ENCODE results near the gene CFAP210.

Gene CFAP210

DNA sequence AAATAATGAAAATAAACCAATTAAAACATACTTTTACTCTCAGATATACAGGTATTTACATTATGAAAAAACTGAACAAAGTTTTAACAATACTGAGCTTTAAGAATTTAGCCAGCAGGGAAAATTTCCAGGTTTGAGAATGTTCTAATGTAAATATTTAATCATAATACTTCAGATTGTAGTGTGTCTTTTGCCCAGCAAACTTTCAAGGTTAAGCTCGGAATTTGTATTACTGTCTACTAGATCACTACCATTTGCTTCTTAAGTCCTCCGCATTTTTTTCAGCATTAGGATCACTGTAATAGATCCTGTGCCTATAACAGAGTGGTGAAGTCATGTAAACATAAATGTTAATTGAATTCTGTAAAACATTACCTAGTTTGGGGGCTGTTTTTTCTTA is 52.7 kb downstream of the CFAP210 start:
- no peak overlapping the region for H3K27ac ChIP-seq (ENCODE audit: low read length, poor library complexity, severe bottlenecking)
- H2BK5ac ChIP-seq (ENCODE audit: low read depth, low read length, poor library complexity, severe bottlenecking) = no peak overlapping the region
- no peak overlapping the region for H4K8ac ChIP-seq (ENCODE audit: low read length)
- H3K23ac ChIP-seq (ENCODE audit: low read length in 2 of 2) = no peak overlapping the region
- no peak overlapping the region for H2AK5ac ChIP-seq (ENCODE audit: low read length, severe bottlenecking)
- no peak overlapping the region for H2BK12ac ChIP-seq (ENCODE audit: low read length in 2 of 2)
- H3K14ac ChIP-seq (ENCODE audit: low read length in 2 of 2) = no peak overlapping the region
- no peak overlapping the region for H2AFZ ChIP-seq (ENCODE audit: low read depth, low read length)
- H4K91ac ChIP-seq (ENCODE audit: low read length) = no peak overlapping the region
- no peak overlapping the region for H2BK15ac ChIP-seq (ENCODE audit: low read depth, poor library complexity, severe bottlenecking)
- no peaks in the 10 kb centered on the region for H3K4me1 ChIP-seq (ENCODE audit: control insufficient read depth, insufficient read depth, low read depth, low read length)
- DNase-seq = no peak
- no peak overlapping the region for H3K4me2 ChIP-seq (ENCODE audit: low read length, poor library complexity, severe bottlenecking)
- H3K4ac ChIP-seq (ENCODE audit: low read depth in 1 of 2, low read length in 2 of 2) = no peak overlapping the region
- H3K9ac ChIP-seq (ENCODE audit: low read length) = no peak overlapping the region
- no peak overlapping the region for H3K18ac ChIP-seq (ENCODE audit: low read depth in 1 of 2, low read length in 2 of 2)
- no peak overlapping the region for H2BK120ac ChIP-seq (ENCODE audit: low read depth, low read length)
- H3K36me3 ChIP-seq (ENCODE audit: control insufficient read depth in 1 of 2, insufficient read depth in 2 of 2, low read depth in 1 of 2, low read length in 2 of 2) = peaks cover 0 to 36% of the 10 kb centered on the region in 2 experiments
- H3K27me3 ChIP-seq (ENCODE audit: control insufficient read depth in 1 of 2, insufficient read depth in 1 of 2, low read length in 2 of 2) = no peaks in the 10 kb centered on the region
- WGBS = no CpG with 5 or more reads among the region's 2 CpGs
- no peak overlapping the region for H3K4me3 ChIP-seq (ENCODE audit: insufficient read depth in 1 of 2, low read depth in 1 of 2, low read length in 2 of 2)
- H3K9me3 ChIP-seq (ENCODE audit: control insufficient read depth, low read length) = no peaks in the 10 kb centered on the region
- peaks cover 3% of the 10 kb centered on the region for H3K79me1 ChIP-seq (replicated peaks; ENCODE audit: low read length, poor library complexity, severe bottlenecking)

DNA sequence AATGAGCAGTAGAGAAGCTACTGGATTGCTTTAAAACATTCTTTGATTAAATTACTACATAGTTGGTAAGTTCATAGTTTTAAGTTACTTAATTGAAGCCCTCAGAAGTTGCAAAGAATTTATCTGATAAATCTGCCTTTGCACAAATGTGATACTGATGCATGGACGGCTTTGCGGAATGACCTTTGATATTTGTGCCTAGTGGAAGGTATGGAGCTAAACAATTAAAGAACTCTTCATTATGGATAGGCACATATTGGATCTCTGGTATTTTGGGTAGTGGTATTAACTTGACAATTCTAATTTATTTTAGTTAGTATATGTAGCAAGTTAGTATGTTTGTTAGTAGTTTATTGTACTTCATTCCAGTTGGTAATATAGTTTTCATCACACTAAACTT is 54.1 kb downstream of the CFAP210 start:
- Histone ChIP-seq H3K4me2 (ENCODE audit: low read length, poor library complexity, severe bottlenecking) (no peak overlapping the region), H4K91ac (ENCODE audit: low read length) (no peak overlapping the region), H3K4ac (ENCODE audit: low read depth in 1 of 2, low read length in 2 of 2) (no peak overlapping the region), H3K36me3 (ENCODE audit: control insufficient read depth in 1 of 2, insufficient read depth in 2 of 2, low read depth in 1 of 2, low read length in 2 of 2) (peaks cover 0 to 50% of the 10 kb centered on the region in 2 experiments), H3K9me3 (ENCODE audit: control insufficient read depth, low read length) (no peaks in the 10 kb centered on the region), H3K4me3 (ENCODE audit: insufficient read depth in 1 of 2, low read depth in 1 of 2, low read length in 2 of 2) (no peak overlapping the region), H3K23ac (ENCODE audit: low read length in 2 of 2) (no peak overlapping the region), H2BK120ac (ENCODE audit: low read depth, low read length) (no peak overlapping the region), H2BK15ac (ENCODE audit: low read depth, poor library complexity, severe bottlenecking) (no peak overlapping the region), H3K18ac (ENCODE audit: low read depth in 1 of 2, low read length in 2 of 2) (no peak overlapping the region), H3K9ac (ENCODE audit: low read length) (no peak overlapping the region), H3K14ac (ENCODE audit: low read length in 2 of 2) (no peak overlapping the region), H3K27ac (ENCODE audit: low read length, poor library complexity, severe bottlenecking) (no peak overlapping the region), H2AFZ (ENCODE audit: low read depth, low read length) (no peak overlapping the region), H3K4me1 (ENCODE audit: control insufficient read depth, insufficient read depth, low read depth, low read length) (no peaks in the 10 kb centered on the region), H2AK5ac (ENCODE audit: low read length, severe bottlenecking) (no peak overlapping the region), H4K8ac (ENCODE audit: low read length) (no peak overlapping the region), H3K27me3 (ENCODE audit: control insufficient read depth in 1 of 2, insufficient read depth in 1 of 2, low read length in 2 of 2) (no peaks in the 10 kb centered on the region), H2BK5ac (ENCODE audit: low read depth, low read length, poor library complexity, severe bottlenecking) (no peak overlapping the region), H3K79me1 (replicated peaks; ENCODE audit: low read length, poor library complexity, severe bottlenecking) (peaks cover 3% of the 10 kb centered on the region), H2BK12ac (ENCODE audit: low read length in 2 of 2) (no peak overlapping the region)
- WGBS = 99% methylated on average over 2 of the region's 2 CpGs
- no peak for DNase-seq

DNA sequence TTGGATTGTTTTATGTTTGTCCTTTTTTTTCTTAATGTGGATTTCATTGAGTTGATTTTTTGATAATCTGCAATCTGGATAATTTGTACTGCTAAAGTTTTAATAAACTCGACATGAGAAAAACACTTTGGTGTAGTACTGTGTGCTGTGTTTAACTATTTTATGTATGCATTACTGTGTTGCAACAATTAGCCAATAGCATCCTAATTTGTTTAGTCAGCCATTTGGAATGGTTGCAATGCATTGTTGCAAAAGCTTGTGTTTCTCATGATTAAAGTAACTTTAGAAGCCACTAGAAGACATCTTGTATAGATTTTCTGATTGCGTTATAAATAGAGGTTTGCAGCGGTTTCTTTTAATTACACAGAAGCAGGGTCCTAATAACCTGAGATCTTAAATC is 56.6 kb downstream of the CFAP210 start:
- no peaks in the 10 kb centered on the region for H3K27me3 ChIP-seq (ENCODE audit: control insufficient read depth in 1 of 2, insufficient read depth in 1 of 2, low read length in 2 of 2)
- no peak overlapping the region for H2BK5ac ChIP-seq (ENCODE audit: low read depth, low read length, poor library complexity, severe bottlenecking)
- H3K4me2 ChIP-seq (ENCODE audit: low read length, poor library complexity, severe bottlenecking) = no peak overlapping the region
- no peaks in the 10 kb centered on the region for H3K4me1 ChIP-seq (ENCODE audit: control insufficient read depth, insufficient read depth, low read depth, low read length)
- H3K18ac ChIP-seq (ENCODE audit: low read depth in 1 of 2, low read length in 2 of 2) = no peak overlapping the region
- no peak overlapping the region for H3K27ac ChIP-seq (ENCODE audit: low read length, poor library complexity, severe bottlenecking)
- no peak overlapping the region for H2BK120ac ChIP-seq (ENCODE audit: low read depth, low read length)
- H3K4me3 ChIP-seq (ENCODE audit: insufficient read depth in 1 of 2, low read depth in 1 of 2, low read length in 2 of 2) = no peak overlapping the region
- no peak overlapping the region for H2BK15ac ChIP-seq (ENCODE audit: low read depth, poor library complexity, severe bottlenecking)
- WGBS = 91% methylated on average over 1 of the region's 3 CpGs
- no peak overlapping the region for H3K9ac ChIP-seq (ENCODE audit: low read length)
- peaks cover 3% of the 10 kb centered on the region for H3K79me1 ChIP-seq (replicated peaks; ENCODE audit: low read length, poor library complexity, severe bottlenecking)
- peak; percentile 70 for DNase-seq
- no peak overlapping the region for H3K14ac ChIP-seq (ENCODE audit: low read length in 2 of 2)
- H2AK5ac ChIP-seq (ENCODE audit: low read length, severe bottlenecking) = no peak overlapping the region
- no peak overlapping the region for H3K4ac ChIP-seq (ENCODE audit: low read depth in 1 of 2, low read length in 2 of 2)
- H3K36me3 ChIP-seq (ENCODE audit: control insufficient read depth in 1 of 2, insufficient read depth in 2 of 2, low read depth in 1 of 2, low read length in 2 of 2) = peaks cover 6 to 72% of the 10 kb centered on the region in 2 experiments
- H3K23ac ChIP-seq (ENCODE audit: low read length in 2 of 2) = no peak overlapping the region
- no peak overlapping the region for H2AFZ ChIP-seq (ENCODE audit: low read depth, low read length)
- H4K91ac ChIP-seq (ENCODE audit: low read length) = no peak overlapping the region
- H4K8ac ChIP-seq (ENCODE audit: low read length) = no peak overlapping the region
- H3K9me3 ChIP-seq (ENCODE audit: control insufficient read depth, low read length) = no peaks in the 10 kb centered on the region
- H2BK12ac ChIP-seq (ENCODE audit: low read length in 2 of 2) = no peak overlapping the region

DNA sequence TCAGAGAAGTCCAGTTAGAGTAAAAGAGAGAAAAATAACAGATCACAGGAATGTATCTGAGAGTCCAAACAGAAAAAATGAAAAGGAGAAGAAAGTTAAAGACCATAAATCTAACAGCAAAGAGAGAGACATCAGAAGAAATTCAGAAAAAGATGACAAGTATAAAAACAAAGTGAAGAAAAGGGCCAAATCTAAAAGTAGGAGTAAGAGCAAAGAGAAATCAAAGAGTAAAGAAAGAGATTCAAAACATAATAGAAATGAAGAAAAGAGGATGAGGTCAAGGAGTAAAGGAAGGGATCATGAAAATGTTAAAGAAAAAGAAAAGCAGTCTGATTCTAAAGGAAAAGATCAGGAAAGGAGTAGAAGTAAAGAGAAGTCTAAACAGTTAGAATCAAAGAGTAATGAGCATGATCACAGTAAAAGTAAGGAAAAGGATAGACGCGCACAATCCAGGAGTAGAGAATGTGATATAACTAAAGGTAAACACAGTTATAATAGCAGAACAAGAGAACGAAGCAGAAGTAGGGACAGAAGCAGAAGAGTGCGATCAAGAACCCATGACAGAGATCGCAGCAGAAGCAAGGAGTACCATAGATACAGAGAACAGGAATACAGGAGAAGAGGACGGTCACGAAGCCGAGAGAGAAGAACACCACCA is 57.6 kb downstream of the CFAP210 start:
- Histone ChIP-seq H3K23ac (ENCODE audit: low read length in 2 of 2) (no peak overlapping the region), H2AK5ac (ENCODE audit: low read length, severe bottlenecking) (no peak overlapping the region), H3K18ac (ENCODE audit: low read depth in 1 of 2, low read length in 2 of 2) (no peak overlapping the region), H3K9ac (ENCODE audit: low read length) (no peak overlapping the region), H3K4me3 (ENCODE audit: insufficient read depth in 1 of 2, low read depth in 1 of 2, low read length in 2 of 2) (no peak overlapping the region), H3K9me3 (ENCODE audit: control insufficient read depth, low read length) (no peaks in the 10 kb centered on the region), H2BK15ac (ENCODE audit: low read depth, poor library complexity, severe bottlenecking) (no peak overlapping the region), H3K4me1 (ENCODE audit: control insufficient read depth, insufficient read depth, low read depth, low read length) (no peaks in the 10 kb centered on the region), H2AFZ (ENCODE audit: low read depth, low read length) (no peak overlapping the region), H3K4me2 (ENCODE audit: low read length, poor library complexity, severe bottlenecking) (no peak overlapping the region), H3K4ac (ENCODE audit: low read depth in 1 of 2, low read length in 2 of 2) (no peak overlapping the region), H3K27ac (ENCODE audit: low read length, poor library complexity, severe bottlenecking) (no peak overlapping the region), H3K27me3 (ENCODE audit: control insufficient read depth in 1 of 2, insufficient read depth in 1 of 2, low read length in 2 of 2) (no peaks in the 10 kb centered on the region), H4K91ac (ENCODE audit: low read length) (no peak overlapping the region), H2BK120ac (ENCODE audit: low read depth, low read length) (no peak overlapping the region), H3K14ac (ENCODE audit: low read length in 2 of 2) (no peak overlapping the region), H2BK5ac (ENCODE audit: low read depth, low read length, poor library complexity, severe bottlenecking) (no peak overlapping the region), H3K36me3 (ENCODE audit: control insufficient read depth in 1 of 2, insufficient read depth in 2 of 2, low read depth in 1 of 2, low read length in 2 of 2) (peaks cover 6 to 80% of the 10 kb centered on the region in 2 experiments), H4K8ac (ENCODE audit: low read length) (no peak overlapping the region), H3K79me1 (replicated peaks; ENCODE audit: low read length, poor library complexity, severe bottlenecking) (peaks cover 3% of the 10 kb centered on the region), H2BK12ac (ENCODE audit: low read length in 2 of 2) (no peak overlapping the region)
- no peak for DNase-seq
- 99% methylated on average over 8 of the region's 8 CpGs for WGBS
